Cardiac septum (tissue), 1 donor: ENCODE measurements around the gene FBXL16. TPM values are rescaled to one million over a fixed set of nuclear protein-coding genes. Genes with fewer than 3 reads are reported as not detected.
A peak's percentile ranks its signal among the peaks of the same experiment; 100 is the strongest.

Experiments
- DNase-seq: peaks from one replicate; pipeline ENCODE4 v3.0.0-alpha.2; 2020; ENCODE audit warnings: low spot score
- intact Hi-C: fragments of 100-400 bp; cut with DNase I; formaldehyde crosslinking; loops from one replicate; pipeline ENCODE4 v1.14.0; 2022
- total RNA-seq: library from RNA; stranded (reverse); fragmentation: NEBNext Ultra II Directional; extraction: Animal tissue kit (Norgen Biotek cat#: 25700); gene quantifications from one replicate; pipeline ENCODE4 v1.2.1, GENCODE V29; 2021
- donor health status: DM: no; HTN: no; CAD: no.

FBXL16 gene
- total RNA-seq, 1 donor from 2014 or later: 1.5 TPM

DNA sequence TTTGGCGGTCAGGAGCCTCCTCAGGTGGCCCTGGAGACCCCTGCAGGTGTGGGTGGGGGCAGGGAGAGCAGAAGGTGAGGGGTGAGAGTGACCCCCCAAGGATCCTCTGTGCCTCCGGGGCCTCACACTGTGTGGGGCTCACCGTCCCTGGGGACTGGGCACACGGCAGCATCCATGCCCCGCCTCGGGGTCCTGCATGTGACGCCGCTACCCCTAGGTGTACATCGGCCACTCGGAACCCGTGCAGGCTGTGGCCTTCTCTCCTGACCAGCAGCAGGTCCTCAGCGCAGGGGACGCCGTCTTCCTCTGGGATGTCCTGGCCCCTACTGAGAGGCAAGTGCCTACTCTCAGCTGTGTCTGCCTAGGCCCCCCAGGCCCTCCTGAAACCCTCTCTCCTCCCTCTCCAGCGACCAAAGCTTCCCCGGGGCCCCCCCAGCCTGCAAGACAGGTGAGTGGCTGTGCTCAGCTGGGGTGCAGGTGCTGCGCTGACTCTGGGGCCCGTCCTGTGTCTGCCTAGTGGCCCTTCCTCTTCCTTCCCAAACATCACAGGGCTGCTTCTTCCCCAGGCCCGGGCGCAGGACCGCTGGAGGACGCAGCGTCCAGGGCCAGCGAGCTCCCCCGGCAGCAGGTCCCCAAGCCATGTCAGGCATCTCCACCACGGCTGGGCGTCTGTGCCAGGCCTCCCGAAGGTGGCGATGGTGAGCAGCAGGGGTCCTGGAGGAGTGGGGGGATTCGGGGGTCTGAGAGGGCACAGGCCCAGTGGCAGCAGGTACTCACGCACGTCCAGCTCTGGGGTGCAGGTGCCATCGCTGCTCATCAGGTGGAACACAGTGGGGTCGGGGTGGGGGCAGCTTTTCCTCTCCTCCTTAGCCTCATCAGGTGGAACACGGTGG, 46.7 kb downstream of the FBXL16 start:
- DNase-seq: no peak
- intact Hi-C loops: no loop called here

GRCh38 chr16:657487-657886, 48.1 kb downstream of the FBXL16 start:
- intact Hi-C loops: no loop called here
- DNase-seq: no peak

- intact Hi-C loops: no loop called here
- DNase-seq: no peak
These were observed 51.6 kb downstream of the FBXL16 start for GRCh38 chr16:654034-654433.

DNA sequence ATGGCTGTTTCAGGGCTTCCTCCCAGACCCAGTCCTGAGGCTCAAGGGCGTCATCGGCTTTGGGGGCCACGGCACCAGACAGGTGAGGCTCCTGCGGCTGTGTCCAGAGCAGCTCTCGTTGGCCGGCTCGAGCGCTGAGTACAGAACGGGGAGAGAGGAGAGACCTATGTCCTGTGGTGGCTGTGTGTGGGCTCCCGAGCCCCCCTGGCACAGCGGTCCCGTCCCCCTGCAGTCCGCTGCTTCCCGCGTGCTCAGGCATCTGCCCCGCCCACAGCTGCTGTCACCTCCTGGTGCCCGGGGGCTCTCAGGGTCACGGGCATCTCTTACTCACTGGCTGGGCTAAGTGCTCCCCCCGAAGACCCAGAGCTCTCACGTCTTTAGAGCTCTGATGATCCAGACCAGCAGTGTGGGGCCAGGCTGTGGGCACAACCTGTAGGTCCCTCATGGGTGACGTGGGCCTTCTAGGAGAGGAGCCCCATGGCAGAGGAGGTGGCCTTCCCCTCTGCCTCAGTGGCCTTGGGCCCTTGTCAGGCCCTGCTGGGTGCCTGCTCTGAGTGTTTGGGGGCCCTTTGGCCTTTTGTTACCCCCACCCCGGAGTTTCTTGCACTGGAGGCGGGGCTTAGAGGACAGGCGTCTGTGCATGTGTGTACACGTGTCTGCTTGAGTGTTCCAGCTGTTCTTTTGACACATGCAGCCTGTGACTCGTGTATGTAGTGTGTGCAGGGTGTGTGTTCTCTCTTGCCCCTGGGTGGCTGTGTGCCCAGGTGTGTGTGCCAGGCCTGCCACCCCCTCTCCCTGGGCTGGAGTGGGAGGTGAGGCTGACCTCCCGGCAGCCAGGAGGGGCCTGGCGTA, 52.9 kb downstream of the FBXL16 start:
- intact Hi-C loops: no loop called here
- DNase-seq: no peak

- intact Hi-C loops: no loop called here
These were observed 53.8 kb downstream of the FBXL16 start for GRCh38 chr16:651844-652243.

DNA sequence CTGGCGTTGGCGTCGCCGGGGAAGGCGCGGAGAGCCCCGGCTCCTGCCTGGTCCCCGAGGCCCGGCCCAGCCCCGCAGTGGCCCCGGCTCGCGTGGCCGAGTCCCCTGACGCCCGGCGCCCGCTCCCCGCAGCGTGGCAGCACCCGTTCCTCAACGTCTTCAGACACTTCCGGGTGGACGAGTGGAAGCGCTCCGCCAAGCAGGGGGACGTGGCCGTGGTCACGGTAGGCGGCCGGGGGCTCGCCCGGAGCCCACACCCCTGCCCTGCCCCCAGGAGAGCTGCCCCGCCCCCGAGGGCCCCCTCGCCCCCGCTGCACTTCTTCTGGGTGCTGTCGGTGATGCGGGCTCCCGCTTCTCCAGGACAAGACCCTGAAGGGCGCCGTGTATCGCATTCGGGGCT, 56.0 kb downstream of the FBXL16 start:
- intact Hi-C loops: no loop called here
- DNase-seq: no peak

More at GRCh38 chr16:651844-652243, 53.8 kb downstream of the FBXL16 start:
- no peak for DNase-seq

DNA sequence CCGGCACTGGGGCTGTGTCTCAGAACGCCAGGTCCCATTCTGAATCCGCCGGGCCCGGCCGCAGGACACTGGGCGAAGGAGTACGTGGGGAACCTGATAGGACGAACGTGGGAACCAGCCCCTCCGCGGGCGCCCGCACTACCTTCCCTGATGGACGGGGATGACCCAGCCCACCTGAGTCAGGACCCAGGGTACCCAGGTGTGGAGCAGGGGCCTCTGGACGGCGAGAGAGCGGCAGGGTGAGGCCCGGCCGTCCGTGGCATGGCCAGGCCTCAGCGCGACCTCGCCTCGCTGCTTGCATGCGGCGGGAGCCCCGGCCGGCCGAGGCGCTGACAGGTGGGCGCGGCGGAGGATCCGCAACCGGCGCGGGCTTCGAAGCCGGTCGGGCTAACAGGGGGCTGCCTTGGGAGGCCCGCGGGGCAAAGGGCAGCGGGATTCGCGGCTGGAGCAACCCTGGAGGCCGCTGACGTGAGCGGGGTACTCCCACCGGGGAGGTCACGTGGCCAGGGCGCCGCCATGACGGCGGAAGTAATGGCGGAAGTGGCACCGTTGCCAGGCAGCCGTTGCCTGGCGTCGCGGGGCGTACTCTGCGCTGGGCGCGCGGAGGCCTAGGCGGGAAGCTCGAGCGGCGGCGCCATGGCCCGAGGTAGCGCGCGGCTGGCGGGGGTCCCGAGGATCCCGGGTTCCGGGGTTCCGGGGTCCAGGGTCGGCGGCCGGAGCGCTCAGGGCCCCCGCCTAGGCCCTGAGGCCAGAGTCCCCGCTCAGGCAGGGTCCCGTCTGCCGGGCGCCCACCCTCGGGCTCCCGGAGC, 56.6 kb downstream of the FBXL16 start, which contains the start of gene WDR90:
Gene WDR90 (plus strand): TSS at position 585 of the 809 bp plus-strand sequence. CDS start 52 bp downstream, at position 637.
- DNase-seq: peak; percentile 96
- intact Hi-C loops: no loop called here

GRCh38 chr16:648071-648780, 57.4 kb downstream of the FBXL16 start:
- intact Hi-C loops: no loop called here
- DNase-seq: no peak

- intact Hi-C loops: no loop called here
- DNase-seq: no peak
These were observed 58.3 kb downstream of the FBXL16 start for GRCh38 chr16:647173-647902.

DNA sequence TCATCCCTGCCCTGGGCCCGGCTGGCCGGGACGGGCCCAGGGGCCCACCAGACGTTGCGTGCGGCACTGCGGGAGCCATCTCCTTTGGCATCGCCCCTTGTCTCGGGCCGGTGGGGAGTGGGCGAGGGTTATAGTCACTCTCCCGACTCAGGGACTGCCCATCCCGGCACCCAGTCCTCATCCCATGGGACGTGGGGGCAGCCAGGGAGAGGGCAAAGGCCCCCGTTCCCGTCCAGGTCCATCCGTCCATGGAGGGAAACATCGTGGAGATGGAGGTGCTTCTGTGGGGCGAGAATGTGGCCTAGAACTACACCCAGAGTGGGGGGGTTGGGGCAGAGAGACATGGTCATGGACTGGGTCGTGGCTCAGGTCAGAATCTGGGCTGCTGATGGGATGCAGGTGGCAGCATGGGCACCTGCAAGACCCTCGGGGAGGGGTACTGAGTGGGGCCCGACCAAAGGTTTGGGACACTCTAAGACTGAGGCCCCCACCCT, 58.9 kb downstream of the FBXL16 start:
- intact Hi-C loops: no loop called here
- no peak for DNase-seq

GRCh38 chr16:645852-646678, 59.5 kb downstream of the FBXL16 start:
- intact Hi-C loops: no loop called here
- DNase-seq: no peak

DNA sequence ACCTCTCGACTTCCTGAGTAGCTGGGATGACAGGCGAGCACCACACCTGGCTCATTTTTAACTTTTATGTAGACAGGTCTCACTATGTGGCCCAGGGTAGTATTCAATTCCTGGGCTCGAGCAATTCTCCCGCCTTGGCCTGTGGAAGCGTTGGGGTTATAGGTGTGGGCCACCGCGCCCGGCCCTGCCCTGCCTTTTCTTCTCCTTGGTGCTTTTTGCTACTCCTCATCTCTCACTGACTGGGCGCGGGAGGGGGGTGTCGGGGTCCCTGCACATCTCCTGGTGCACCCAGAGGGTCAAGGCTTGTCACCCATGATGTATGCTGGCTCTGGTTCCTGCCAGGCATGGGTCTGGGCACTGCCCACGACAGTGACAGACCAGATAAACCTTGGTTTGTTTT, 61.0 kb downstream of the FBXL16 start:
- DNase-seq: no peak
- intact Hi-C loops: loop anchor here (5.0 kb wide), 1 partner anchor 57 kb away; no protein-coding TSS in a partner anchor

DNA sequence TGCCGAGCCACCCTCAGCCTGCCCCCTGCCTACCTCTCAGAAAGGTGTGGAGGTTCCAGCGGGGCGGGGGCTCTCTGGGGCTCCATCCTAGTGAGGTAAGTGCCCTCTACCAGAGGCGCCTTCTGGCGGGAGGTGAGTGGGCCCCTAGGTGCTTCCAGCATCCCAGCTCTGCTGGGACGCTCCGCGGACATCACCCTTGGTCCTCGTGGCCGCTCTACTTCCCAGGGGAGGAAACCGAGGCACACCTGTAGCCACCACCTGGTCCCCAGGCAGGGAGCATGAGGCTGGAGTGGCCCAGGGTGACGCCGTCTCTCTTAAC, 62.6 kb downstream of the FBXL16 start:
- intact Hi-C loops: loop anchor here (5.0 kb wide), 1 partner anchor 56 kb away; no protein-coding TSS in a partner anchor
- no peak for DNase-seq
